ENCODE results near the gene CRISPLD2. TPM values are rescaled to one million over a fixed set of nuclear protein-coding genes. Genes with fewer than 3 reads are reported as not detected.

Gene CRISPLD2
- total RNA-seq = 0.26 and 0.53 TPM in 2 replicates

GRCh38 chr16:84819644-84820304 is at the start of gene CRISPLD2:
TSS of gene CRISPLD2 (plus strand) at chr16:84819985. CDS start at chr16:84838496, 18,511 bp downstream.
- DNase-seq (ENCODE audit: low read depth) = peak; percentile 71
- Histone ChIP-seq H3K4me3 (ENCODE audit: low read depth, low read length) (no peak within 1 kb of the TSS), H3K36me3 (ENCODE audit: control insufficient read depth, insufficient read depth, low read length) (no peaks in the 10 kb centered on the region), H3K27me3 (ENCODE audit: control insufficient read depth, insufficient read depth, low read length) (peaks cover 22% of the 10 kb centered on the region)
- FAIRE-seq = no peak
- TF ChIP-seq CTCF (IDR thresholded peaks at IDR 0.05; ENCODE audit: insufficient read depth, low read length, severe bottlenecking) = no peak

GRCh38 chr16:84773312-84773711 is 46.5 kb upstream of the CRISPLD2 start:
- Histone ChIP-seq H3K27me3 (ENCODE audit: control insufficient read depth, insufficient read depth, low read length) (no peaks in the 10 kb centered on the region), H3K4me3 (ENCODE audit: low read depth, low read length) (no peak overlapping the region), H3K36me3 (ENCODE audit: control insufficient read depth, insufficient read depth, low read length) (peaks cover 33% of the 10 kb centered on the region)
- FAIRE-seq (no peak), DNase-seq (ENCODE audit: low read depth) (no peak)
- TF ChIP-seq CTCF (IDR thresholded peaks at IDR 0.05; ENCODE audit: insufficient read depth, low read length, severe bottlenecking) = no peak

GRCh38 chr16:84774810-84775209 is 45.0 kb upstream of the CRISPLD2 start:
- DNase-seq (ENCODE audit: low read depth) (peak; percentile 86), FAIRE-seq (no peak)
- Histone ChIP-seq H3K27me3 (ENCODE audit: control insufficient read depth, insufficient read depth, low read length) (no peaks in the 10 kb centered on the region), H3K4me3 (ENCODE audit: low read depth, low read length) (no peak overlapping the region), H3K36me3 (ENCODE audit: control insufficient read depth, insufficient read depth, low read length) (peaks cover 30% of the 10 kb centered on the region)
- TF ChIP-seq CTCF (IDR thresholded peaks at IDR 0.05; ENCODE audit: insufficient read depth, low read length, severe bottlenecking) = no peak

- H3K36me3 ChIP-seq (ENCODE audit: control insufficient read depth, insufficient read depth, low read length) = peaks cover 28% of the 10 kb centered on the region
- no peak overlapping the region for H3K4me3 ChIP-seq (ENCODE audit: low read depth, low read length)
- DNase-seq (ENCODE audit: low read depth) (no peak), FAIRE-seq (no peak)
- no peaks in the 10 kb centered on the region for H3K27me3 ChIP-seq (ENCODE audit: control insufficient read depth, insufficient read depth, low read length)
- no peak for TF ChIP-seq CTCF (IDR thresholded peaks at IDR 0.05; ENCODE audit: insufficient read depth, low read length, severe bottlenecking)
These were observed 44.4 kb upstream of the CRISPLD2 start for GRCh38 chr16:84775262-84775810.

GRCh38 chr16:84777435-84777834 is 42.4 kb upstream of the CRISPLD2 start:
- H3K27me3 ChIP-seq (ENCODE audit: control insufficient read depth, insufficient read depth, low read length) = no peaks in the 10 kb centered on the region
- no peak overlapping the region for H3K4me3 ChIP-seq (ENCODE audit: low read depth, low read length)
- DNase-seq (ENCODE audit: low read depth) = no peak
- peaks cover 27% of the 10 kb centered on the region for H3K36me3 ChIP-seq (ENCODE audit: control insufficient read depth, insufficient read depth, low read length)
- no peak for TF ChIP-seq CTCF (IDR thresholded peaks at IDR 0.05; ENCODE audit: insufficient read depth, low read length, severe bottlenecking)
- FAIRE-seq = no peak

All from bronchial epithelial cell (primary cell).